ENCODE data around the gene FFAR1. TPM values are rescaled to one million over a fixed set of nuclear protein-coding genes. Genes with fewer than 3 reads are reported as not detected.

The FFAR1 gene
- total RNA-seq, 4 donors from 2014 or later, result not detected

- Histone ChIP-seq H3K27me3 (peaks cover 20% of the 10 kb centered on the region), H3K4me1 (no peaks in the 10 kb centered on the region), H3K27ac (no peak overlapping the region), H3K36me3 (no peaks in the 10 kb centered on the region), H3K4me3 (no peak overlapping the region), H3K9me3 (no peaks in the 10 kb centered on the region)
- TF ChIP-seq POLR2AphosphoS5 (IDR thresholded peaks at IDR 0.05) (no peak), EP300 (IDR thresholded peaks at IDR 0.05) (no peak), POLR2A (IDR thresholded peaks at IDR 0.05) (no peak), CTCF (IDR thresholded peaks at IDR 0.05) (no peak)
- WGBS, result 82% methylated on average over 13 of the region's 14 CpGs
- DNase-seq (ENCODE audit: low spot score in 2 of 2), result no peak
Measured at GRCh38 chr19:35341565-35342225, 6.0 kb upstream of the FFAR1 start.

- no peaks in the 10 kb centered on the region for H3K9me3 ChIP-seq
- TF ChIP-seq EP300 (IDR thresholded peaks at IDR 0.05) (no peak), POLR2AphosphoS5 (IDR thresholded peaks at IDR 0.05) (no peak), POLR2A (IDR thresholded peaks at IDR 0.05) (no peak), CTCF (IDR thresholded peaks at IDR 0.05) (no peak)
- 60% methylated on average over 5 of the region's 5 CpGs for WGBS
Measured at GRCh38 chr19:35342430-35342829, 5.3 kb upstream of the FFAR1 start.

GRCh38 chr19:35344511-35345031 lies 3.1 kb upstream of the FFAR1 start:
- H3K4me3 ChIP-seq, result no peak overlapping the region
- H3K4me1 ChIP-seq, result no peaks in the 10 kb centered on the region
- 59% methylated on average over 7 of the region's 17 CpGs for WGBS
- H3K27ac ChIP-seq, result no peak overlapping the region
- peaks cover 20% of the 10 kb centered on the region for H3K27me3 ChIP-seq
- peak; percentile 36 to 68 for DNase-seq (ENCODE audit: low spot score in 2 of 2)
- no peaks in the 10 kb centered on the region for H3K36me3 ChIP-seq
- TF ChIP-seq EP300 (IDR thresholded peaks at IDR 0.05), result no peak
- no peaks in the 10 kb centered on the region for H3K9me3 ChIP-seq

More at GRCh38 chr19:35342430-35342829, 5.3 kb upstream of the FFAR1 start:
- DNase-seq (ENCODE audit: low spot score in 2 of 2), result no peak
- Histone ChIP-seq H3K4me3 (no peak overlapping the region), H3K4me1 (no peaks in the 10 kb centered on the region), H3K27me3 (peaks cover 22% of the 10 kb centered on the region), H3K27ac (no peak overlapping the region), H3K36me3 (no peaks in the 10 kb centered on the region)

- peak; percentile 31 to 68 for DNase-seq (ENCODE audit: low spot score in 2 of 2)
Measured at GRCh38 chr19:35345671-35346111, 2.0 kb upstream of the FFAR1 start.

GRCh38 chr19:35346193-35347052 lies 1.3 kb upstream of the FFAR1 start:
- no peak overlapping the region for H3K4me3 ChIP-seq
- no peaks in the 10 kb centered on the region for H3K4me1 ChIP-seq
- peak; percentile 48 to 71 for DNase-seq (ENCODE audit: low spot score in 2 of 2)
- WGBS, result 53% methylated on average over 26 of the region's 28 CpGs
- H3K36me3 ChIP-seq, result no peaks in the 10 kb centered on the region
- H3K9me3 ChIP-seq, result no peaks in the 10 kb centered on the region
- no peak overlapping the region for H3K27ac ChIP-seq
- TF ChIP-seq CTCF (IDR thresholded peaks at IDR 0.05) (no peak), EP300 (IDR thresholded peaks at IDR 0.05) (no peak), POLR2A (IDR thresholded peaks at IDR 0.05) (no peak), POLR2AphosphoS5 (IDR thresholded peaks at IDR 0.05) (no peak)
- H3K27me3 ChIP-seq, result peaks cover 20% of the 10 kb centered on the region

More at GRCh38 chr19:35345671-35346111, 2.0 kb upstream of the FFAR1 start:
- H3K9me3 ChIP-seq, result no peaks in the 10 kb centered on the region
- peaks cover 20% of the 10 kb centered on the region for H3K27me3 ChIP-seq
- TF ChIP-seq POLR2A (IDR thresholded peaks at IDR 0.05) (no peak), POLR2AphosphoS5 (IDR thresholded peaks at IDR 0.05) (no peak), CTCF (IDR thresholded peaks at IDR 0.05) (no peak), EP300 (IDR thresholded peaks at IDR 0.05) (no peak)
- no peaks in the 10 kb centered on the region for H3K36me3 ChIP-seq
- no peak overlapping the region for H3K27ac ChIP-seq
- 59% methylated on average over 8 of the region's 11 CpGs for WGBS
- no peak overlapping the region for H3K4me3 ChIP-seq
- no peaks in the 10 kb centered on the region for H3K4me1 ChIP-seq
